Measurements from ENCODE around the gene ACTR8.

- no peak for TF ChIP-seq CTCF (IDR thresholded peaks at IDR 0.05)
- no peak for TF ChIP-seq EZH2 (IDR thresholded peaks at IDR 0.05)
Observed at GRCh38 chr3:53845881-53846133, 36.1 kb downstream of the ACTR8 start.
